ENCODE data around the gene RASSF1. TPM values are rescaled to one million over a fixed set of nuclear protein-coding genes. Genes with fewer than 3 reads are reported as not detected.
A peak's percentile ranks its signal among the peaks of the same experiment; 100 is the strongest.

Gene RASSF1
- total RNA-seq, 1 donor from 2014 or later = 19.9 TPM

DNA sequence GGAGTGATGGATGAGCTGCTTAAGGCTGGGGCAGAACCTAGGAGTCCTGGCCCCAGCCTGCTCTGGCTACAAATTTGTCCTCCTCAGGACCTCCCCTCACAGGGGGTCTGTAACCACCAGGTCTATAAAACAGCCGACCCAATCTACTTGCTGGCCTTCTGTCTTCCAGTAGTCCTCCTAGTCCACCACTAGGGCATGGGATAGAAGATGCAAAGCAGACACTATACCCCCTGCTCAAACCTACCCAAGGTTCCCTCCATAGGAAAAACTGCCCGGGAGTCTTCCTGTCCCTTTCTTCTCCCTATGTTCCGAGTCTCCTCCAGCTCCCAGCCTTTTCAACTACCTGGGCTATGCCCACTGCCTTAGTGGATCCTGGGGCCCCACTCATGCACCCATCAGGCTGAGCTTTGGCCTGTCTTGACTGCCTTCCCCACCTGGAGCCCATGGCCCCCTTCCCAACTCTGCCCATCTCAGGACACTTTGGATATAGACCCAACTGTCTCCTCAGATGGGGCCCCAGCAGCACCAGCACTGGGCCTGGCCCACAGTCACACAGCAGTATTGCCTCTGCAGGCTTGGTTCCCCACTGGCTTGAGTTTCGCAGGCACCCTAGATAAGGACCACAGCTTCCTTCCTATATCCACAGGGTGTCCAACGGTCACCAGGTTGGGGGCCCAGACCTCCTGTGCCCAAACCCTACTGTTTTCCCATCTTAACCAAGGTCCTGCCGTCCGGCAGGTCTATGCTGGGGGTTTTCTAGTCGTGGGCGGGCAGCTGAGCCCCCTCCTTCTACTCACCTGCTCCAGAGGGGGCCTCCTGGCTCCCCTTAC, 42.5 kb downstream of the RASSF1 start:
- Histone ChIP-seq H3K36me3 (ENCODE audit: control insufficient read depth, insufficient read depth, low read length) (no peaks in the 10 kb centered on the region), H3K27me3 (ENCODE audit: control insufficient read depth, insufficient read depth, low read length) (no peaks in the 10 kb centered on the region), H3K4me3 (ENCODE audit: low read depth, low read length) (peak overlapping the region; percentile 94)
- no peak for DNase-seq (ENCODE audit: low read depth)
- TF ChIP-seq, protein P1, sequence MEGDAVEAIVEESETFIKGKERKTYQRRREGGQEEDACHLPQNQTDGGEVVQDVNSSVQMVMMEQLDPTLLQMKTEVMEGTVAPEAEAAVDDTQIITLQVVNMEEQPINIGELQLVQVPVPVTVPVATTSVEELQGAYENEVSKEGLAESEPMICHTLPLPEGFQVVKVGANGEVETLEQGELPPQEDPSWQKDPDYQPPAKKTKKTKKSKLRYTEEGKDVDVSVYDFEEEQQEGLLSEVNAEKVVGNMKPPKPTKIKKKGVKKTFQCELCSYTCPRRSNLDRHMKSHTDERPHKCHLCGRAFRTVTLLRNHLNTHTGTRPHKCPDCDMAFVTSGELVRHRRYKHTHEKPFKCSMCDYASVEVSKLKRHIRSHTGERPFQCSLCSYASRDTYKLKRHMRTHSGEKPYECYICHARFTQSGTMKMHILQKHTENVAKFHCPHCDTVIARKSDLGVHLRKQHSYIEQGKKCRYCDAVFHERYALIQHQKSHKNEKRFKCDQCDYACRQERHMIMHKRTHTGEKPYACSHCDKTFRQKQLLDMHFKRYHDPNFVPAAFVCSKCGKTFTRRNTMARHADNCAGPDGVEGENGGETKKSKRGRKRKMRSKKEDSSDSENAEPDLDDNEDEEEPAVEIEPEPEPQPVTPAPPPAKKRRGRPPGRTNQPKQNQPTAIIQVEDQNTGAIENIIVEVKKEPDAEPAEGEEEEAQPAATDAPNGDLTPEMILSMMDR (IDR thresholded peaks at IDR 0.05; ENCODE audit: insufficient read depth, low read length, poor library complexity, severe bottlenecking) = peak; percentile 22

DNA sequence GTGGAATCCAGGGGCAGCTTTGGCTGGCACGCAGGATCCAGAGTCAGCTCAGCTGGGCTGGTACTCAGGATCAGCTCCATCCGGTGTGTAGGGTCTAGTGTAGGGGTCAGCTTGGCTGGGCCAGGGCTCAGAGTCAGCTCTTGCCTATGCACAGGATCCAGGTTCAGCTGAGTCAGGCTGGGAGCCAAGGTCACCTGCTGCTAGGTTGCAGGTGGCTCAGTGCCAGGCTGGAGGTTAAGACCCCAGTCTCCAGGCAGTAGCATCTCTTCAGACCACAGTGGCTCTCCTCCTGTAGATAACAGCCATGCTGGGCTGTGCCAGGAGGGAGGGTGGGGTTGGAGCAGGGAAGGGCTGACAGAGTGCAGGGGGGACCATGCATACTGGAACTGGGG, 43.3 kb downstream of the RASSF1 start:
- no peaks in the 10 kb centered on the region for H3K36me3 ChIP-seq (ENCODE audit: control insufficient read depth, insufficient read depth, low read length)
- no peak for DNase-seq (ENCODE audit: low read depth)
- no peak overlapping the region for H3K4me3 ChIP-seq (ENCODE audit: low read depth, low read length)
- H3K27me3 ChIP-seq (ENCODE audit: control insufficient read depth, insufficient read depth, low read length) = no peaks in the 10 kb centered on the region
- TF ChIP-seq, protein P1 (IDR thresholded peaks at IDR 0.05; ENCODE audit: insufficient read depth, low read length, poor library complexity, severe bottlenecking) = no peak

DNA sequence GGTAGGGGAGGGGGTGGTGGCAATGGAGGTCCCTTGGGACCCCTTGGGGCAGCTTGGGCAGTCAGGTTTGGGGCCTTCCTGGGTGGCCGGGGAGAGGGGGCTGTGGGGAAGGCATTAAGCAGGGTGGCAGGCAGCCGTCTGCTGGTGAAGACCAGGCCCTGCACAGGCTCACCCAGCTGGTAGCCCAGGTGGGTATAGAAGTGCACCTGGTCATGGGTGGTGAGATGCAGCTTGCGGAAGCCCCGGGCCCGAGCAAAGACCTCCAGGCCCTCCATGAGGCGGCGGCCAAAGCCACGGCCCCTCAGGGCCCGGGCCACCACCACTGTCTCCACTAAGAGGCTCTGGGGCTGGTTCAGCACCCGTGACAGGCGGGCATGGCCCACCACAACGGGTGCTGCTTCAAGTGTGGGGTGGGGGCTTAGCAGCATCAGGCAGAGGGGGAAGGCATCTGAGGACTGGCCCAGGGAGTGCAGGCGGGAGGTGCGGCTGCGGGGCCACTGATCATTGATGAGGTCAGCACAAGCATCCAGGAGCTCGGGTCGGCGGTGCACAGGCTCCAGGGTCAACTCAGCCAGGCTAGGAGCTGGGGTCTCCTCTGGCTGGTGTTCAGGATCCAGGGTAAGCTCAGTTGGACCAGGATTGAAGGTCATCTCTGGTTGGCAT, 43.8 kb downstream of the RASSF1 start:
- TF ChIP-seq, protein P1 (IDR thresholded peaks at IDR 0.05; ENCODE audit: insufficient read depth, low read length, poor library complexity, severe bottlenecking) = no peak
- H3K27me3 ChIP-seq (ENCODE audit: control insufficient read depth, insufficient read depth, low read length) = no peaks in the 10 kb centered on the region

DNA sequence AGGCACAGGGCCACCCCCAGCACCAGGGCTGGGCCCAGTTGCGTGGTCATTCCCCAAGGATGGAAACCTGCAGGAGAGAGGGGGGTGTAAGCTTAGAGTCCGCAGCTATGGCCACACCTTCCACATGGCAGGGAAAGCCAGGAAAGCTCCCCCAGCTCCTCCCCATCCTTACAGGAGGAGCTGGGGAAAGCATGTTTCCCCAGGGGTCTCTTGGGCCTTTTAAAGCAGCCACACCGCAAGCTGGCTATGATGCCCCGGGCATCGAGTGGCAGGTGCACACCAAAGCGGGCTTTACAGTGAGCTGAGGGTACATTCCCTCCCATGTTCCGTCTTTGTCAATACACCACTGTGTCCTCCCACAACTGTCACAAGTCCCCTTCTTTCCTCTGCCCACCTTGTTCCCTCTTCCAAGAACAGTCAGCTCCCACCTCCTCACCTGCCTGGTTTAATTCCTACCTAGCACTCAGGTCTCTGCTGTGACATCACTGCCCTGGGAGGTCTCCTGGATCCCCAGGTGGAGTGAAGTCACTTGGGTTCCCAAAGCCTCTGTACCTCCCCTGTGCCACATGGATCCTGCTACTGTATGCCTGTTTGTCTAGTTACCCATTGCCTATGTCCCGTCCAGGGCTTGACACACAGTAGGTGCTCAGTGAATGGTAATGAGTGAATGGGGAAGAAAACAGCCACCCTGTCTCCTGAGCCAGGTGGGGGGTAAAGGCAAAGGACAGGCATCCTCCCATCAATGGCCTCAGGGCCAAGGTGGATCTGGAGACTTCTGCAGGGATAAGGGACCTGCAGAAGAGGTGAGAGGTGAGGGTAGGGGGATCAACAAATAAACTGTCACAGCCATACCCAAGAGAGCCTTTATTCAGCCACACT, 44.8 kb downstream of the RASSF1 start:
- H3K27me3 ChIP-seq (ENCODE audit: control insufficient read depth, insufficient read depth, low read length) = no peaks in the 10 kb centered on the region
- no peaks in the 10 kb centered on the region for H3K36me3 ChIP-seq (ENCODE audit: control insufficient read depth, insufficient read depth, low read length)
- TF ChIP-seq, protein P1 (IDR thresholded peaks at IDR 0.05; ENCODE audit: insufficient read depth, low read length, poor library complexity, severe bottlenecking) = no peak
- H3K4me3 ChIP-seq (ENCODE audit: low read depth, low read length) = no peak overlapping the region
- no peak for DNase-seq (ENCODE audit: low read depth)

More for the DNA sequence above, 43.8 kb downstream of the RASSF1 start:
- no peak for DNase-seq (ENCODE audit: low read depth)
- Histone ChIP-seq H3K4me3 (ENCODE audit: low read depth, low read length) (no peak overlapping the region), H3K36me3 (ENCODE audit: control insufficient read depth, insufficient read depth, low read length) (no peaks in the 10 kb centered on the region)

DNA sequence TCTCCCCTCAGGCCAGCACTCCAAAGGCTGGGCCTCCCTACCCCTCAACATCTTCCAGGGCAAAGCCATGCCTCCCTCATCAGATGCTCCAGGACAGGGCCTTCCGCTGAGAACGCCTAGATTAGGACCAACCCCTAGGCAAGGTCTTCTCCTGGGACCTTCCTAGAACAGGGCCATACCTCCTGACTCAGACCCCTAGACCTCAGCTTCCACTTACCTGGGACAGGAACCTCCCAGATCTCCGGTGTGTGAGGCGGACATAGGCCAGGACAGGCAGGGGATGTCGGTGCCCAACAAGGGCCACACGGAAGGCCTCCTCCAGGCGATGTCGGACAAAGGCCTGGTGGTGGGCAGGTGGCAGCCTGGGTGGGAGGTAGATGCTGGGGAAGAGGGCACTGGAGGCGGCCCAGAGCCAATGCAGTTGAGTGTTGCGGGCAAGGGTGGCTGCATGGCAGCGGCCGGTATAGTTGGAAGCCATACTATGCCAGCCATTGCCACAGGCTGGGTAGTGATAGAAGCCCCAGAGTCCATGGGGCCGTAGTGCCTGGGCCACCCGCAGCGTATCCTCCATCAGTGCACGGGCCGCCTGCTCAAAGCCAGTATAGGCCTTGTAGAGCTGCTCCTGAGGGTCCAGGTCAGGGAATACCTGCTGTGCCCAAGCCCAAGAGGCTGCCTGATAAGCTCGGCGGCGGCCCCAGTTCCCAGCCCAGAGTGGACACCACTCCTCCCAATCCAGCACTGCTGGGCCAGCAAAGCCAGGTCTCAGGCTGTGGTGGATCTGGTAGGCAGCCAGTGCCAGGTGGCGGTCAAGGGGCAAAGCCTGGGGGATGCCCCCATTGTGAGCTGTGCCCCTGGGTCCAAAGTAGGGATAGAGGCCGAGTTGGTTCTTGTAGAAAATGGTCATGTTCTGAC, 45.9 kb downstream of the RASSF1 start:
- Histone ChIP-seq H3K27me3 (ENCODE audit: control insufficient read depth, insufficient read depth, low read length) (no peaks in the 10 kb centered on the region), H3K4me3 (ENCODE audit: low read depth, low read length) (no peak overlapping the region), H3K36me3 (ENCODE audit: control insufficient read depth, insufficient read depth, low read length) (no peaks in the 10 kb centered on the region)
- DNase-seq (ENCODE audit: low read depth) = no peak
- TF ChIP-seq, protein P1 (IDR thresholded peaks at IDR 0.05; ENCODE audit: insufficient read depth, low read length, poor library complexity, severe bottlenecking) = no peak
